ACHN (cell line): ENCODE results near the gene SVIL.
"Not testable (repeated sequence)": the region's sequence is repeated elsewhere in the genome, so short reads cannot be mapped to it uniquely, and the experiment has no call there.

Source experiments
- DNase-seq: peaks from one replicate; pipeline ENCODE4 v3.0.0-alpha.2; 2015
- in situ Hi-C: cut with HindIII; loops from 2 replicates; pipeline ENCODE4 v1.10.0; 2017; ENCODE audit warnings: low sequenced_read_pairs, low pct_ligation_motif_present, low pct_unique_long_range_greater_than_20kb

The SVIL gene

GRCh38 chr10:29588629-29589421 is 45.9 kb downstream of the SVIL start:
- in situ Hi-C loops: no loop called here
- no peak for DNase-seq

DNA sequence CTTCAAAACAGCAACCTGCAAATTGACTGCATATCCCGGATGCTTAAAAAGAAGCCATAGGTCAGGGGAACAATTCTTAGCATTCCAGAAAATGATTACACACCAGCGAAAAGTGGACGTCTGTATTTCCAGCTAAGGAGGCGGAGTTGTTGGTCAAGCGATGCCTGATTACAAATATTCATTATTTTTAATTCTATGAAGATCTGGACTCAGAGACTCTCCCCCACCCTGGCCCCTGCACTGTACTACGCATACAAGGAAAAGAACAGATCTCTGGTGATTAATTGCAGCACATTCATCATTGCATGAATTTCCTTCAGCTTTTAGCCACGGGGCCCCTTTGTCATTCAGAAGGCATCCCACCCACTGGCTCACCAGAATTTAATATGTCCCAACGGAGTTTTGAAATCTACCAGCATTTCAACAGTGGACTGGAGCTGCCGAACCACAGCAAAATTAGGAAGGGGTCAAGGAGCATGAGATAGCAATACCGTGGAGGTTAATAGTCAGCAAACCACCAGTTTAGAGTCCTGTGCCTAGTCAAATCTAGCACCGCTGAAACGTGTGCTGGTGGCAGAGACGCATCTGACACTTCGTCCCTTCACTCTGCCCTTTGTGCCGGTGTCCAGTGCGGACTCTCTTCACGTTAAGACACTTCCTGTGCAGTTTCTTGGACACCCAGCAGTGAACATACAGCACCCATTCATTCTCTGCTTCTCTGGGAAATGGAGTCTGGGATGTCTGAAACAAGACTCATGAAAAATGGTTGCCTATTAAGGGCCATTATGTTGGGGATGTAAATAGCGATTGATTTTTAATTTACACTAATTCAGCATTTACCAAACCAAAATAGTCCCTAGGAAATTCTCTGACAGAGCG is 46.8 kb downstream of the SVIL start:
- DNase-seq, in situ Hi-C loops: not testable (repeated sequence)

DNA sequence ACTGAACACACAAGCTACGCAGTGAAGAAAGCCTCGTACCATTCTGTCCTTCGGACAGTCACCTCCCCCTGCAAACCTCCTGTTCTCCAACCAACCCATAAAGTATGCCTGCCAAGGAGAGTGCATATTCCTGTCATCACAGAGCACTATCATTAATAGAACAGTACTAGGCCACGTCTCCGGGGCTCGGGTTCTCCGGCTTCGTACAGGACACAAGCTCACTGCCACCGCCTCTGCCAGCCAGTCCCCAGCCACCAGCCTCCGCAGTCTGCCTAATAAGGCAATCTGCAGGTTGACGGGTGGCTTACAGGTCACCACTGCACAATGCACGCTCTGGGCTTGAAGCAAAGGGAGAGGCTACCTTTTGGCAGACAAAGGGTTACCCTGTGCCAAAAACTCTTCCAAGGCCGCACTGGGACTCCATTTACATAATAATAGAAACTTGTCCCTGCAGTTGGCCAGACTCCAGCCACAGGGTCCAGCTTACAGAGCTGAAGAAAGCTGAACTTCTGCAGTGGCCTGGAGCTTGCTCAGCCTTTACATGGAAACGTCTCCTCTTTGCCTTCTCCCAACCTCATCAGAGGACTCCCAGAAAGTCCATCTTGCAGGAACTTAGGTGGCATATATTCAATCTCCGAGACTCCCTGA is 47.5 kb downstream of the SVIL start:
- DNase-seq, in situ Hi-C loops: not testable (repeated sequence)

DNA sequence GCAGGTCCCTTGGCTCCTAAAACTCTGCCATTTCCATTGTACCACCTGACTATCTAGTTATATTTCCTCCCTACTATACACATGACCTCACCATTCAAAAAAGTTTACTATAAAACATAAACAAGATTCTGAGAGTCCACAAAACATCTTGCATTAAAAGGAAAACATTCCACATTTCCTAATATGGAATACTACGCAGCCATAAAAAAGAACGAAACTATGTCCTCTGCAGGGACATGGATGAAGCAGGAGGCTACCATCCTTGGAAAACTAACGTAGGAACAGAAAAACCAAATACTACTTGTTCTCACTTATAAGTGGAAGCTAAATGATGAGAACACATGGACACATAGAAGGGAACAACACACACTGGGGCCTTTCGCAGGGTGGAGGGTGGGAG is 48.3 kb downstream of the SVIL start:
- in situ Hi-C loops: no loop called here
- DNase-seq: no peak

GRCh38 chr10:29585488-29585976 is 49.2 kb downstream of the SVIL start:
- DNase-seq: no peak

GRCh38 chr10:29584436-29584835 is 50.3 kb downstream of the SVIL start:
- no peak for DNase-seq
- in situ Hi-C loops: no loop called here

More at GRCh38 chr10:29585488-29585976, 49.2 kb downstream of the SVIL start:
- in situ Hi-C loops: no loop called here

DNA sequence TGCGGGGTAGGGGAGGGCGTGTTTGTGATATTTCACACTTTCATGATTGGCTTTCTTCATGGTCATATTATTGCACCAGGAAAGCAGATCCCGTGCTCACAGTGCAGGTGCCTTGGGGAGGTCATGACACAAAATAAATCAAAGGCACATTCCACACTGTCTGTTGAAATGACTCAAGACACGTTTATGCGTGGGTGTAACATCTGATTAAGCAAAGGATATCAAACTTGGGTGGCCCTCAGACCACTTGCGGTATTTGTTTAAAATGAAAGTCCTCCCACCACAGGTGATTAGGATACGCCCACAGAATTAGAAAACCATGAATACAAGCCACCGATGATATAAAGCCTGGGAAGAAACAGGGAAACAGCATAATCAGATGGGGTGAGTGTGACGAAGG is 51.1 kb downstream of the SVIL start:
- in situ Hi-C loops: no loop called here
- no peak for DNase-seq

DNA sequence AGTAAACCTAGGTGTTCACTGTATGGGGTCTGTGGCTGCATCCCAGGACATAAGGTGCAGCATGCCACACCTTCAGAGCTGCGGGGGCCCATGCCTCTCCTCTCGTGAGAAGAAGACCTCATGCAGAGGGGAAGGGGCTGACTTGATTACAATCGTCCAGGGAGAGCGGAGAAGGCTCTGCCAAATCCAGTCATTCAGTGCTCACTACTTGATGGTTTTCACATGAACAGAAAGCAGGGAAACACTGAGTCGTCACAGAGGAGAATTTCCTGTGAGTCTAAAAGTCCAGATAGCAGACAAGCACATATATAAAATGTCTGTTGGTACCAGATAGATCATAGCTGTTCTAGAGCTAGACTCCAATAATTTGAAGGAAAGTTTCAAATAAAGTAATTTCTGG is 52.0 kb downstream of the SVIL start:
- in situ Hi-C loops, DNase-seq: not testable (repeated sequence)

DNA sequence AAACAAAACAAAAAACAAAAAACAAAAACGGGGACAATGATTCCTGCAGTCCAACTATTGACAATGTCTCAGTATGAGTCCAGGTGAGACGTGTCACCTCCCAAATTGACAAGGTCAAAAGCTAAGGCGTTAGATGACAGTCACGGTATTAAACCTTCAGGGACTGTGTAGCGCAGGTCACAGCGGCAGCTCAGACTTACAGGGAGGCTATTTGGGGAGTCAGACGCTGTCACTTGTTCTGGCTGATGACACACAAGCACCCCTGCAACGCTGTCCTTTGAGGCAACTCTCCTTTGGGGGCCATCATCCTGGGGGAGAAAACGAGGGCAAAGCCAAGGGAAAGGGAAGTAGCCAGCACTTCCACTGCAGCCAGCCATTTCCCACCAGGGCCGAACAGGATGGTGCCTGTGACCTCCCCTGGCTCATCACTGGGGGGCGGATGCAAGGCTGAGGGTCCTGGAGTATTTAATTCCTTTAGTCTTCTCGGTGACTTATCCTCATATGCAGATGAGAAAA is 55.3 kb downstream of the SVIL start:
- no peak for DNase-seq
- in situ Hi-C loops: no loop called here

DNA sequence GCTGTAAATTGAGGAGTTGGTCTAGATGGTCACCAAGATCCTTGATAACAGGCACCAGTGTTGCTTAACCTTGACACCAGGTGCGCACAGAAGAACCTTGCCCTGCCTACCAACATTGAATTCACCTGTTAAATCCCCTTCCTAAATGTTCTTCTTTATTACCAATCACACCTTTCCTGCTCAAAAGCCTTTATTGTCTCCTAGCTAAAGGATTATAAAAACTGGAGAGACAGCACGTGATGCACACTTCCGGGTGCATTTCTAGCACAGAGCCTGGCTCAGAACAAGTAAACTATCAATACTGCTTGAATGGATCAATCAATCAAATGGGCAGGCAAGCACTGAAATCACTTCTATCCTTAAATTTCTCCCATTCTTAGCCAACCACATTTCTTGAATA is 56.3 kb downstream of the SVIL start:
- no peak for DNase-seq
- in situ Hi-C loops: no loop called here

- no peak for DNase-seq
- in situ Hi-C loops: no loop called here
Observed at GRCh38 chr10:29576681-29577080, 58.1 kb downstream of the SVIL start.

DNA sequence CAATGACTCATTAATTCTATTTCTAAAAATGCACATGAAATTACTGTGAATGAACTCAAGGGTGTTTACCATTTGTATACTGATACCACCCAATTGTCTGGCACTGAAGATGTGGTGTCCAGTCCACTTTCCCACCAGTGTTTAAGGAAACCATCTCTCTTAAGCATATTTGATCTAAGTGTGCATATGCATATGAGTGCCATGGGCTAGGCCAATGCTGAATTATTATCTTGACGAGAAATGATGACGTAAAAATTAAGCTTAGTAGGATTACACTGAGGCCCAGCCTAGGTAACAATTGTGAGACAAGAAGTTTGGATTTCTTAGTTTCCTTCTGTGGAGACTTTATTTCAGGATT is 59.7 kb downstream of the SVIL start:
- in situ Hi-C loops: no loop called here
- DNase-seq: no peak

- DNase-seq, in situ Hi-C loops: not testable (repeated sequence)
Observed at GRCh38 chr10:29574212-29575097, 60.3 kb downstream of the SVIL start.

- in situ Hi-C loops, DNase-seq: not testable (repeated sequence)
Observed at GRCh38 chr10:29570248-29570647, 64.5 kb downstream of the SVIL start.

DNA sequence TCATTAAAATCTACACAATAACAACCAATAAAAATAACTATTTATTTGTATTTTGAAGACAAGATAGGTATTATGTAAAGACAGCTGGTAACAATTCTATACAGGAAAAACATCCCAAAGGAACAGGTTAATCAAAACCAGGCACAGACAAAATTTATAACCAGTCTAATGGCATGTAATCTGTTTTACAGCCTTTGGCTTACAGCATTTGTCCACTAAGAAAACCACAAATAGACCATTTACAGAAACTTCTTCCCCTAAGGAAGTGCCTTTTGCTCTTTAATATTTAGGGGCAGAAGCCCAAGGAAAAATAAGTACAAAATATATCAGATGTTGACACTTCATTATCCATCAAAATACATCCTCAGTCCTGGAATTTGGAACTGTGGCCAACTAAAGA is 65.0 kb downstream of the SVIL start:
- DNase-seq: no peak
- in situ Hi-C loops: no loop called here

GRCh38 chr10:29567003-29567402 is 67.8 kb downstream of the SVIL start:
- DNase-seq: no peak
- in situ Hi-C loops: no loop called here

- DNase-seq, in situ Hi-C loops: not testable (repeated sequence)
Observed at GRCh38 chr10:29566209-29566608, 68.6 kb downstream of the SVIL start.

- in situ Hi-C loops: no loop called here
- no peak for DNase-seq
Observed at GRCh38 chr10:29563420-29564035, 71.2 kb downstream of the SVIL start.
